K562 (cell line): Measurements from ENCODE around the gene ARFGEF3. TPM values are rescaled to one million over a fixed set of nuclear protein-coding genes. Genes with fewer than 3 reads are reported as not detected.

Experiments
- ATAC-seq: fragments of 200-7000 bp; cut with Tn5 transposase; 3 replicates; pipeline ENCODE4 v1.9.1; 2020; ENCODE audit warnings: moderate library complexity
- BruUV-seq: library from RNA; stranded (reverse); fragments of 400-500 nt; replicated peaks from 2 replicates; lab custom pipeline; 2021; lab: Mats Ljungman, UMichigan
- CTCF ChIA-PET: fragments of 300-600 bp; formaldehyde crosslinking; extraction: SDS; loops from one replicate; lab custom pipeline; 2021; ENCODE audit warnings: low intra/inter-chr PET ratio; lab: Yijun Ruan, JAX
- POLR2A ChIA-PET: fragments of 300-600, 350-650 bp; sonication (Branson Sonifier 250); formaldehyde crosslinking; extraction: SDS; loops from one replicate; lab custom pipeline; 2021; ENCODE audit warnings: antibody characterized with exemption, inconsistent platforms; lab: Yijun Ruan, JAX
- DNase-seq, 4 experiments: peaks; one replicate each; pipeline versions ENCODE4 v3.0.0 to v3.0.0-alpha.2; 2011 to 2018; ENCODE audit warnings: low spot score in 3 of 4, mixed read lengths in 3 of 4; ENCODE audit errors: extremely low read depth in 1 of 4
- FAIRE-seq: peaks from 2 replicates; lab custom pipeline; 2011; peaks lifted over from hg19 to GRCh38; lab: Jason Lieb, UNC
- H2AFZ ChIP-seq: 2 replicates; pipeline ENCODE4 v1.6.0; 2011; ENCODE audit warnings: low read depth, low read length, control low read depth, inconsistent platforms
- H3K27ac ChIP-seq: fragments of 200-600 bp; 3 replicates; pipeline ENCODE4 v1.8.0; 2011; ENCODE audit warnings: low read depth, mild to moderate bottlenecking, control low read depth, inconsistent platforms, low read length, moderate library complexity, mixed read lengths; ENCODE audit errors: extremely low read depth
- H3K27me3 ChIP-seq, 2 experiments: fragments of 300-600 bp in 1 of 2; 2 replicates in 1 of 2; 3 replicates in 1 of 2; pipeline versions ENCODE4 v1.6.0 to v1.8.0; 2011; ENCODE audit warnings: inconsistent platforms in 2 of 2, low read length in 2 of 2, mild to moderate bottlenecking in 1 of 2, mixed read lengths in 1 of 2, moderate library complexity in 1 of 2; ENCODE audit not compliant: control insufficient read depth in 2 of 2, insufficient read depth in 2 of 2
- H3K36me3 ChIP-seq: fragments of 300-600 bp; 3 replicates; pipeline ENCODE4 v1.8.0; 2011; ENCODE audit warnings: mild to moderate bottlenecking, low read length, inconsistent platforms; ENCODE audit not compliant: control insufficient read depth, insufficient read depth
- H3K4me1 ChIP-seq, 2 experiments: fragments of 200-600 bp in 1 of 2; replicated peaks in 1 of 2; 2 replicates in 1 of 2; 3 replicates in 1 of 2; pipeline versions ENCODE4 v1.5.1 to v1.8.0; 2011; ENCODE audit warnings: inconsistent platforms in 2 of 2, low read length in 2 of 2, mild to moderate bottlenecking in 1 of 2, mixed read lengths in 1 of 2, moderate library complexity in 1 of 2; ENCODE audit not compliant: control insufficient read depth in 2 of 2, insufficient read depth in 2 of 2
- H3K4me2 ChIP-seq: 2 replicates; pipeline ENCODE4 v1.6.1; 2011; ENCODE audit warnings: low read length, control low read depth, inconsistent platforms, mixed read lengths; ENCODE audit not compliant: insufficient read depth
- H3K4me3 ChIP-seq: fragments of 200-600 bp; sonication (generic), shearing (Covaris generic); 2 replicates; pipeline ENCODE4 v1.5.1; 2016; ENCODE audit warnings: control low read depth, inconsistent platforms
- H3K79me2 ChIP-seq: fragments of 200-600 bp; 3 replicates; pipeline ENCODE4 v1.8.0; 2011; ENCODE audit warnings: low read length, inconsistent platforms; ENCODE audit not compliant: control insufficient read depth, insufficient read depth
- H3K9ac ChIP-seq, 2 experiments: 2 replicates each; pipeline versions ENCODE4 v1.6.0 to v1.6.1; 2011; ENCODE audit warnings: low read depth in 2 of 2, low read length in 2 of 2, control low read depth in 1 of 2, inconsistent platforms in 1 of 2, mild to moderate bottlenecking in 1 of 2, mixed read lengths in 1 of 2; ENCODE audit not compliant: insufficient read depth in 1 of 2
- H3K9me1 ChIP-seq: one replicate; pipeline ENCODE4 v1.6.0; 2011; ENCODE audit warnings: inconsistent platforms, mild to moderate bottlenecking, low read length, moderate library complexity; ENCODE audit not compliant: control insufficient read depth, insufficient read depth
- H3K9me3 ChIP-seq: replicated peaks from 2 replicates; pipeline ENCODE4 v1.5.1; 2011; ENCODE audit warnings: low read depth, low read length, inconsistent platforms; ENCODE audit not compliant: control insufficient read depth, insufficient read depth
- H4K20me1 ChIP-seq: replicated peaks from 2 replicates; pipeline ENCODE4 v1.6.1; 2011; ENCODE audit warnings: low read length, inconsistent platforms, mixed read lengths; ENCODE audit not compliant: control insufficient read depth, insufficient read depth
- CCAR2 ChIP-seq: fragments of 200-400 bp; formaldehyde crosslinking; IDR thresholded peaks from 2 replicates; pipeline ENCODE4 v1.6.1; 2017; ENCODE audit warnings: mild to moderate bottlenecking, low read depth, low read length
- CTBP1 ChIP-seq: fragments of 450-650 bp; IDR thresholded peaks from 2 replicates; pipeline ENCODE4 v1.6.1; 2016; ENCODE audit warnings: borderline replicate concordance
- E2F3 ChIP-seq: fragments of 250-450 bp; sonication (Bioruptor Pico); IDR thresholded peaks from 2 replicates; pipeline ENCODE4 v1.4.0; 2020; ENCODE audit warnings: mild to moderate bottlenecking
- ETV6 ChIP-seq, 3 experiments: fragments of 150-350 bp in 1 of 3; sonication (generic) in 1 of 3; formaldehyde crosslinking in 1 of 3; IDR thresholded peaks; 2 replicates each; pipeline versions ENCODE4 v1.6.1 to v1.8.0; 2014 to 2022; ENCODE audit warnings: borderline replicate concordance in 2 of 3, low read depth in 2 of 3, antibody characterized with exemption in 1 of 3, low read length in 1 of 3, mild to moderate bottlenecking in 1 of 3, missing genetic modification reagents in 1 of 3
- HDGF ChIP-seq: fragments of 450-650 bp; IDR thresholded peaks from 2 replicates; pipeline ENCODE4 v1.6.1; 2016
- ILF3 ChIP-seq: fragments of 450-650 bp; IDR thresholded peaks from 2 replicates; pipeline ENCODE4 v1.6.1; 2018; ENCODE audit warnings: antibody characterized with exemption, mild to moderate bottlenecking, moderate library complexity, borderline replicate concordance
- KDM1A ChIP-seq, 2 experiments: fragments of 450-650 bp; IDR thresholded peaks; 2 replicates each; pipeline ENCODE4 v1.6.1; 2016; ENCODE audit warnings: mild to moderate bottlenecking in 2 of 2
- MAZ ChIP-seq, 2 experiments: fragments of 450-650 bp in 1 of 2; sonication (generic) in 1 of 2; formaldehyde crosslinking; IDR thresholded peaks in 1 of 2; conservative IDR thresholded peaks in 1 of 2; 2 replicates each; pipeline versions ENCODE4 v1.4.0 to v1.5.0; 2020; ENCODE audit warnings: mild to moderate bottlenecking in 1 of 2, missing genetic modification reagents in 1 of 2
- MEF2D ChIP-seq: conservative IDR thresholded peaks from 2 replicates; pipeline ENCODE4 v1.6.1; 2016; ENCODE audit warnings: low read depth, missing genetic modification characterization, missing compliant biosample characterization
- NCOA2 ChIP-seq, 2 experiments: fragments of 450-650 bp; IDR thresholded peaks; 2 replicates each; pipeline ENCODE4 v1.6.1; 2018; ENCODE audit warnings: mild to moderate bottlenecking in 2 of 2, moderate library complexity in 1 of 2; ENCODE audit not compliant: partially characterized antibody in 2 of 2
- PTTG1 ChIP-seq: fragments of 450-650 bp; IDR thresholded peaks from 2 replicates; pipeline ENCODE4 v1.6.1; 2016; ENCODE audit warnings: low read depth, mild to moderate bottlenecking, missing genetic modification characterization, missing compliant biosample characterization
- RB1 ChIP-seq: fragments of 450-650 bp; IDR thresholded peaks from 2 replicates; pipeline ENCODE4 v1.6.1; 2017; ENCODE audit warnings: low read depth, mild to moderate bottlenecking
- RBM34 ChIP-seq: fragments of 200-400 bp; formaldehyde crosslinking; IDR thresholded peaks from 2 replicates; pipeline ENCODE4 v1.6.1; 2018; ENCODE audit warnings: low read length, borderline replicate concordance; ENCODE audit not compliant: insufficient read depth
- SUPT5H ChIP-seq: fragments of 450-650 bp; IDR thresholded peaks from 2 replicates; pipeline ENCODE4 v1.6.1; 2016
- TRIM24 ChIP-seq, 2 experiments: fragments of 450-650 bp; IDR thresholded peaks; 2 replicates each; pipeline ENCODE4 v1.6.1; 2016
- ZNF431 ChIP-seq: sonication (generic); formaldehyde crosslinking; IDR thresholded peaks from 2 replicates; pipeline ENCODE4 v1.8.0; 2022; ENCODE audit warnings: mild to moderate bottlenecking, missing genetic modification reagents
- ZNF778 ChIP-seq: fragments of 450-650 bp; formaldehyde crosslinking; IDR thresholded peaks from 2 replicates; pipeline ENCODE4 v1.4.0; 2020; ENCODE audit warnings: mild to moderate bottlenecking, moderate library complexity
- WGBS: fragments of 100-300 bp; shearing (Covaris generic); methylation state at CpG from one replicate; pipeline ENCODE4 v1.1.6; 2016; ENCODE audit warnings: low coverage, mixed read lengths; ENCODE audit not compliant: insufficient coverage; ENCODE audit errors: missing lambda C conversion rate; 5-methylcytosine and 5-hydroxymethylcytosine counted together
- in situ Hi-C: fragments of 300-500 bp; cut with MboI; formaldehyde crosslinking; loops from 4 replicates; pipeline ENCODE4 v1.15.0; 2018; ENCODE audit warnings: inconsistent platforms, mixed read lengths
- intact Hi-C: fragments of 100-400 bp; cut with micrococcal nuclease; formaldehyde crosslinking; loops from 2 replicates; pipeline ENCODE4 v1.14.2; 2022
- polyA plus RNA-seq, 8 experiments: library from polyadenylated mRNA; depleted of rRNA in 4 of 8; stranded (reverse) in 5 of 8; unstranded in 3 of 8; fragments of >200 nt; fragmentation: Nextera tagmentation in 2 of 8; fragmentation: Illumina TruSeq in 1 of 8; extraction: Ambion mirVana in 2 of 8; extraction: Trizol in 1 of 8; gene quantifications; 2 replicates each; pipeline versions ENCODE4 v1.2.1 to v1.2.3, GENCODE V29; 2011 to 2014; ENCODE audit warnings: inconsistent platforms in 1 of 8, missing spikeins in 1 of 8
- total RNA-seq, 7 experiments: library from RNA; depleted of rRNA in 6 of 7; stranded (reverse); fragments of >200 nt in 6 of 7; fragmentation: Illumina TruSeq in 2 of 7; extraction: Trizol in 2 of 7; gene quantifications; 2 replicates each; pipeline versions ENCODE4 v1.2.1 to v1.2.3, GENCODE V29; 2011 to 2021; ENCODE audit warnings: low replicate concordance in 1 of 7
- TF ChIP-seq, protein P1 (sequence below): fragments of 250-450 bp; sonication (Bioruptor Pico); IDR thresholded peaks from 2 replicates; pipeline ENCODE4 v1.8.0; 2021; ENCODE audit warnings: mild to moderate bottlenecking, moderate library complexity

The ARFGEF3 gene
- total and polyA plus RNA-seq, 9 of the 15 experiments (the other 6 are each of a cell fraction or from before 2014, with no cell fraction given) = under 0.01 to 0.02 TPM; not detected in 7

DNA sequence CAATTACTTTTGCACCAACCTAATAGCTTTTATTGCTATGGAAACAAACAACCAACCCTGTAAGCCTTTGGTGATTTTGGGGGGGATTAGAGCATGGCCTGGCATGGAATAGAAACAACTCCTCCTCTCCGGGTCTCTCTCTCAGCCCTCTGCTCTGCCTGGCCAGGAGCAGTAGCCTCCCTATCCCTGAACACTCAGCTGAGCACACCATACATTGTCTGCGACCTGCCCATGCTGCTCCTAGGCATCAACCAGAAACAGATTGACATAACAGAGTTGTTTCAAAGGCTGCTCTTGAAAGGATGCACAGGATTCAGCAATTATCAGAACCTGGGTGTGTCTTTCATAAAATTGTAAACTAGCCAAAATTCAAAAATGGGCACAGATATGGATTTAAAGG is 186.1 kb downstream of the ARFGEF3 start:
- intact Hi-C loops = no loop called here
- Histone ChIP-seq H4K20me1 (no peaks in the 10 kb centered on the region), H3K79me2 (no peaks in the 10 kb centered on the region), H3K4me1 (no peaks in the 10 kb centered on the region), H3K9me3 (no peaks in the 10 kb centered on the region), H3K9ac (no peak overlapping the region), H3K27me3 (peaks cover 7% of the 10 kb centered on the region in 2 experiments; a peak in 3 of 5 replicates), H2AFZ (no peak overlapping the region), H3K9me1 (no peaks in the 10 kb centered on the region), H3K36me3 (no peaks in the 10 kb centered on the region), H3K4me2 (no peak overlapping the region), H3K27ac (no peak overlapping the region), H3K4me3 (no peak overlapping the region)
- no peak for TF ChIP-seq ILF3
- TF ChIP-seq E2F3 (CRISPR knock-in tag) = no peak
- TF ChIP-seq KDM1A (IDR thresholded peaks at IDR 0.05) = no peak
- TF ChIP-seq ZNF778 = no peak
- TF ChIP-seq RB1 = no peak
- CTCF ChIA-PET = no interaction called here
- DNase-seq = no peak
- POLR2A ChIA-PET = interaction anchor here (1.2 kb wide), 1 partner anchor 9 kb away, joined by 5 read pairs; no protein-coding TSS in a partner anchor
- no TSS peak for BruUV-seq
- no peak for FAIRE-seq
- WGBS = 3% methylated on average over 2 of the region's 2 CpGs
- no peak for ATAC-seq
- in situ Hi-C loops = no loop called here

DNA sequence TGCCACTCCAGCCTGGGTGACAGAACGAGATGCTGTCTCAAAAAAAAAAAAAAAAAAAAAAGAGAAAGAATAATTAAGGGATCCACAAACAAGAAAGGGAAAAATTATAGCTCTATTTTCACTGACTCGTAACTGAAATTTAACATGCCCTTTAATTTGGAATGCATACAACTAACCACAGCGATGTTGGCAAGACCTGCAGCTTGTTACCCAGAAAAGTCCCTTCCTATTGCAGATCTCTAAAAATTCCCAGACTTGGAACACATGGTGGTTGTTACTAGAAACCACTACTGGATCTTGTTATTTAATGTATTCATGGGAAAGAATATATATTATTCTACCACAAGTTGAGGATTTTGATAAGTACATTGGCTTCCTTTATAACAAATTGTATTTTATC is 188.2 kb downstream of the ARFGEF3 start:
- DNase-seq = no peak
- H3K36me3 ChIP-seq = no peaks in the 10 kb centered on the region
- FAIRE-seq = no peak
- H3K9me1 ChIP-seq = no peaks in the 10 kb centered on the region
- H3K9me3 ChIP-seq = no peaks in the 10 kb centered on the region
- no peak overlapping the region for H3K4me3 ChIP-seq
- no peak overlapping the region for H3K9ac ChIP-seq
- CTCF ChIA-PET = no interaction called here
- intact Hi-C loops = no loop called here
- no TSS peak for BruUV-seq
- no peak overlapping the region for H2AFZ ChIP-seq
- no peak overlapping the region for H3K27ac ChIP-seq
- no peaks in the 10 kb centered on the region for H4K20me1 ChIP-seq
- H3K27me3 ChIP-seq = peaks cover 7 to 10% of the 10 kb centered on the region in 2 experiments; a peak in 3 of 5 replicates
- POLR2A ChIA-PET = no interaction called here
- no peak overlapping the region for H3K4me2 ChIP-seq
- no peak for ATAC-seq
- no peaks in the 10 kb centered on the region for H3K4me1 ChIP-seq
- in situ Hi-C loops = no loop called here
- no peaks in the 10 kb centered on the region for H3K79me2 ChIP-seq
- 0% methylated on average over 2 of the region's 3 CpGs for WGBS
- TF ChIP-seq CTBP1 (no peak), CCAR2 (no peak), PTTG1 (tag) (no peak), HDGF (no peak), NCOA2 (IDR thresholded peaks at IDR 0.05; ENCODE audit: partially characterized antibody in 2 of 2) (no peak), ZNF431 (CRISPR knock-in tag) (no peak), MAZ (CRISPR knock-in tag; conservative IDR thresholded peaks at IDR 0.05 in 1 of 2, IDR thresholded peaks at IDR 0.05 in 1 of 2) (no peak), MEF2D (tag) (no peak), SUPT5H (no peak), ETV6 (IDR thresholded peaks at IDR 0.05; ENCODE audit: borderline replicate concordance in 1 of 2, low read depth in 2 of 2, low read length in 1 of 2) (no peak), ETV6 (CRISPR knock-in tag; IDR thresholded peaks at IDR 0.05; ENCODE audit: borderline replicate concordance) (no peak), TRIM24 (IDR thresholded peaks at IDR 0.05) (no peak), RBM34 (no peak)
- TF ChIP-seq, protein P1, sequence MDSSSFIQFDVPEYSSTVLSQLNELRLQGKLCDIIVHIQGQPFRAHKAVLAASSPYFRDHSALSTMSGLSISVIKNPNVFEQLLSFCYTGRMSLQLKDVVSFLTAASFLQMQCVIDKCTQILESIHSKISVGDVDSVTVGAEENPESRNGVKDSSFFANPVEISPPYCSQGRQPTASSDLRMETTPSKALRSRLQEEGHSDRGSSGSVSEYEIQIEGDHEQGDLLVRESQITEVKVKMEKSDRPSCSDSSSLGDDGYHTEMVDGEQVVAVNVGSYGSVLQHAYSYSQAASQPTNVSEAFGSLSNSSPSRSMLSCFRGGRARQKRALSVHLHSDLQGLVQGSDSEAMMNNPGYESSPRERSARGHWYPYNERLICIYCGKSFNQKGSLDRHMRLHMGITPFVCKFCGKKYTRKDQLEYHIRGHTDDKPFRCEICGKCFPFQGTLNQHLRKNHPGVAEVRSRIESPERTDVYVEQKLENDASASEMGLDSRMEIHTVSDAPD (CRISPR knock-in tag) = no peak
